AML-193 (cell line): ENCODE data around the gene IFNA13.
"Not testable (repeated sequence)": the region's sequence is repeated elsewhere in the genome, so short reads cannot be mapped to it uniquely, and the experiment has no call there.

Experiments used
- DNase-seq, 2 experiments: peaks; one replicate each; lab custom pipeline; 2025; lab: John Stamatoyannopoulos, UW

Gene IFNA13

GRCh38 chr9:21367957-21368356, at the start of gene IFNA13:
Gene IFNA13 (minus strand): TSS chr9:21368057. CDS start chr9:21368010, 47 bp downstream.
- no peak for DNase-seq

GRCh38 chr9:21415493-21416267, 47.8 kb upstream of the IFNA13 start:
- DNase-seq = no peak

GRCh38 chr9:21414220-21414940, 46.5 kb upstream of the IFNA13 start:
- DNase-seq = no peak

GRCh38 chr9:21413624-21414023, 45.8 kb upstream of the IFNA13 start:
- peak; percentile 18 to 37 for DNase-seq

- no peak for DNase-seq
Measured at GRCh38 chr9:21413151-21413550, 45.3 kb upstream of the IFNA13 start.

- DNase-seq = no peak
Measured at GRCh38 chr9:21412107-21412506, 44.2 kb upstream of the IFNA13 start.

GRCh38 chr9:21408817-21409216, 41.0 kb upstream of the IFNA13 start, which contains the start of gene IFNA8:
Gene IFNA8 (plus strand): TSS chr9:21409117. CDS start chr9:21409177, 60 bp downstream.
- no peak for DNase-seq

GRCh38 chr9:21404146-21404545, 36.3 kb upstream of the IFNA13 start:
- DNase-seq = no peak

GRCh38 chr9:21402386-21403251, 34.8 kb upstream of the IFNA13 start:
- DNase-seq = no peak

GRCh38 chr9:21399956-21400355, 32.1 kb upstream of the IFNA13 start:
- DNase-seq = no peak

- no peak for DNase-seq
Measured at GRCh38 chr9:21398955-21399489, 31.2 kb upstream of the IFNA13 start.

- peak; percentile 37 to 42 for DNase-seq
Measured at GRCh38 chr9:21395778-21396717, 28.2 kb upstream of the IFNA13 start.

- DNase-seq = peak; percentile 35 to 40
Measured at GRCh38 chr9:21392270-21392669, 24.4 kb upstream of the IFNA13 start.

GRCh38 chr9:21385131-21385670, 17.3 kb upstream of the IFNA13 start, which contains the start of gene IFNA2:
Gene IFNA2 (minus strand): TSS chr9:21385398. CDS start chr9:21385329, 69 bp downstream.
- peak; percentile 91 to 93 for DNase-seq

GRCh38 chr9:21383627-21384026, 15.8 kb upstream of the IFNA13 start:
- DNase-seq = no peak

GRCh38 chr9:21381448-21382339, 13.8 kb upstream of the IFNA13 start:
- DNase-seq = peak; percentile 68 to 77

- DNase-seq = not testable (repeated sequence)
Measured at GRCh38 chr9:21371467-21371866, 3.6 kb upstream of the IFNA13 start.

GRCh38 chr9:21367169-21367568, 688 bp downstream of the IFNA13 start:
- not testable (repeated sequence) for DNase-seq

- DNase-seq = no peak
Measured at GRCh38 chr9:21362287-21362686, 5.6 kb downstream of the IFNA13 start.
